ENCODE measurements around the gene DGKQ. TPM values are rescaled to one million over a fixed set of nuclear protein-coding genes. Genes with fewer than 3 reads are reported as not detected.

Gene DGKQ
- total RNA-seq, 1 donor from 2014 or later: 13.2 TPM

Other genes starting within 250 kb of the DGKQ start
- under 0.01 TPM in 1 of 2 replicates, not detected in the other for gene CPLX1, start 147.4 kb downstream of the DGKQ start, total RNA-seq
- gene GAK, start 41.3 kb downstream of the DGKQ start, total RNA-seq: 45.1 and 77.1 TPM in 2 replicates
- gene TMEM175, start 41.1 kb downstream of the DGKQ start, total RNA-seq: 7.6 and 13.8 TPM in 2 replicates
- gene IDUA, start 13.5 kb upstream of the DGKQ start, total RNA-seq: 5.4 and 10.5 TPM in 2 replicates
- gene SLC26A1, start 19.8 kb upstream of the DGKQ start, total RNA-seq: 0.13 TPM in 2 replicates
- 6.2 and 14.3 TPM in 2 replicates for gene FGFRL1, start 38.1 kb upstream of the DGKQ start, total RNA-seq
- 0.25 and 0.39 TPM in 2 replicates for gene RNF212, start 140.0 kb upstream of the DGKQ start, total RNA-seq
- gene SPON2, start 199.0 kb upstream of the DGKQ start, total RNA-seq: 0.26 and 0.76 TPM in 2 replicates

Data from dermis microvascular lymphatic vessel endothelial cell (primary cell).